GM12878 (cell line): ENCODE data around the gene DDX56. TPM values are rescaled to one million over a fixed set of nuclear protein-coding genes. Genes with fewer than 3 reads are reported as not detected.

Experiments
- ATAC-seq: fragments of 200-7000 bp; cut with Tn5 transposase; 3 replicates; pipeline ENCODE4 v1.9.1; 2020; ENCODE audit warnings: mild to moderate bottlenecking, moderate library complexity
- BruUV-seq: library from RNA; stranded (reverse); fragments of 400-500 nt; replicated peaks from 2 replicates; lab custom pipeline; 2021; lab: Mats Ljungman, UMichigan
- CTCF ChIA-PET: fragments of 300-600 bp; sonication (Branson Sonifier 250); formaldehyde crosslinking; extraction: SDS; loops from one replicate; lab custom pipeline; 2021; ENCODE audit warnings: inconsistent platforms; lab: Yijun Ruan, JAX
- POLR2A ChIA-PET: fragments of 350-600 bp; formaldehyde crosslinking; extraction: SDS; loops from one replicate; lab custom pipeline; 2021; ENCODE audit warnings: inconsistent platforms; lab: Charles Lee
- RAD21 ChIA-PET: fragments of 300-600 bp; sonication (Branson Sonifier 250); formaldehyde crosslinking; loops from one replicate; lab custom pipeline; 2023; ENCODE audit warnings: antibody characterized with exemption; ENCODE audit not compliant: unreplicated experiment; lab: Charles Lee
- SMC1A ChIA-PET: fragments of 300-600 bp; sonication (Branson Sonifier 250); formaldehyde crosslinking; loops from one replicate; lab custom pipeline; 2023; ENCODE audit not compliant: unreplicated experiment, uncharacterized antibody; lab: Charles Lee
- DNase-seq: peaks from one replicate; pipeline ENCODE4 v3.0.0-alpha.2; 2011; ENCODE audit warnings: low read depth, low spot score
- FAIRE-seq: peaks from 3 replicates; lab custom pipeline; 2011; peaks lifted over from hg19 to GRCh38; lab: Jason Lieb, UNC
- H2AFZ ChIP-seq: 2 replicates; pipeline ENCODE4 v1.6.0; 2011; ENCODE audit warnings: low read depth, low read length, control low read depth; ENCODE audit not compliant: control insufficient read depth
- H3K27ac ChIP-seq: 2 replicates; pipeline ENCODE4 v1.5.1; 2011; ENCODE audit warnings: control low read depth; ENCODE audit not compliant: control insufficient read depth, insufficient read depth
- H3K27me3 ChIP-seq, 2 experiments: replicated peaks in 1 of 2; 2 replicates each; pipeline versions ENCODE4 v1.6.0 to v1.6.1; 2011; ENCODE audit warnings: low read length in 1 of 2; ENCODE audit not compliant: control insufficient read depth in 2 of 2, insufficient read depth in 2 of 2
- H3K36me3 ChIP-seq, 2 experiments: 2 replicates each; pipeline ENCODE4 v1.5.1; 2011; ENCODE audit warnings: low read length in 1 of 2; ENCODE audit not compliant: control insufficient read depth in 2 of 2, insufficient read depth in 2 of 2
- H3K4me1 ChIP-seq: 2 replicates; pipeline ENCODE4 v1.6.1; 2011; ENCODE audit warnings: mild to moderate bottlenecking, low read length, moderate library complexity, mixed read lengths; ENCODE audit not compliant: control insufficient read depth, insufficient read depth
- H3K4me2 ChIP-seq: 2 replicates; pipeline ENCODE4 v1.6.0; 2011; ENCODE audit warnings: control low read depth; ENCODE audit not compliant: control insufficient read depth, insufficient read depth
- H3K4me3 ChIP-seq: fragments of 200-600 bp; sonication (generic); 2 replicates; pipeline ENCODE4 v1.5.1; 2016
- H3K79me2 ChIP-seq: 2 replicates; pipeline ENCODE4 v1.6.0; 2011; ENCODE audit warnings: low read length; ENCODE audit not compliant: control insufficient read depth, insufficient read depth
- H3K9ac ChIP-seq: 2 replicates; pipeline ENCODE4 v1.8.0; 2011; ENCODE audit warnings: low read length, control low read depth, mixed read lengths; ENCODE audit not compliant: control insufficient read depth, insufficient read depth
- H3K9me3 ChIP-seq: replicated peaks from 3 replicates; pipeline ENCODE4 v1.5.1; 2011; ENCODE audit warnings: mild to moderate bottlenecking, low read length; ENCODE audit not compliant: control insufficient read depth, insufficient read depth
- H4K20me1 ChIP-seq: 2 replicates; pipeline ENCODE4 v1.6.0; 2011; ENCODE audit not compliant: control insufficient read depth, insufficient read depth
- CHD2 ChIP-seq: IDR thresholded peaks from 2 replicates; pipeline ENCODE4 v1.6.1; 2011; ENCODE audit warnings: low read depth, low read length, improper control_type of control experiment, borderline replicate concordance
- CHD4 ChIP-seq: fragments of 200-600 bp; sonication (generic); IDR thresholded peaks from 2 replicates; pipeline ENCODE4 v1.6.1; 2016; ENCODE audit warnings: mild to moderate bottlenecking
- ETV6 ChIP-seq, 2 experiments: fragments of 450-650 bp in 1 of 2; IDR thresholded peaks in 1 of 2; conservative IDR thresholded peaks in 1 of 2; 2 replicates each; pipeline ENCODE4 v1.6.1; 2014; ENCODE audit warnings: antibody characterized with exemption in 1 of 2, borderline replicate concordance in 1 of 2, low read depth in 1 of 2, mild to moderate bottlenecking in 1 of 2, moderate library complexity in 1 of 2
- FOS ChIP-seq: IDR thresholded peaks from 3 replicates; pipeline ENCODE4 v1.6.1; 2011; ENCODE audit warnings: borderline replicate concordance; ENCODE audit not compliant: insufficient read length; ENCODE audit errors: extremely low read depth
- HDAC6 ChIP-seq: fragments of 200-600 bp; sonication (generic); IDR thresholded peaks from one replicate; pipeline ENCODE4 v1.8.0; 2017; ENCODE audit warnings: antibody characterized with exemption; ENCODE audit not compliant: unreplicated experiment
- JUNB ChIP-seq: IDR thresholded peaks from 2 replicates; pipeline ENCODE4 v1.6.1; 2016; ENCODE audit warnings: antibody characterized with exemption, mild to moderate bottlenecking
- KLF5 ChIP-seq: fragments of 450-650 bp; IDR thresholded peaks from 2 replicates; pipeline ENCODE4 v1.6.1; 2014; ENCODE audit warnings: mild to moderate bottlenecking; ENCODE audit not compliant: partially characterized antibody
- NRF1 ChIP-seq: conservative IDR thresholded peaks from 2 replicates; pipeline ENCODE4 v1.6.1; 2011; ENCODE audit warnings: mild to moderate bottlenecking, low read depth, low read length, improper control_type of control experiment
- POLR2AphosphoS2 ChIP-seq: IDR thresholded peaks from 2 replicates; pipeline ENCODE4 v1.6.1; 2011; ENCODE audit warnings: low read depth, mild to moderate bottlenecking, low read length, improper control_type of control experiment, moderate library complexity
- RAD21 ChIP-seq: IDR thresholded peaks from 2 replicates; pipeline ENCODE4 v1.6.1; 2011; ENCODE audit warnings: mild to moderate bottlenecking, low read depth, low read length, moderate library complexity; ENCODE audit not compliant: insufficient read depth
- REST ChIP-seq: IDR thresholded peaks from 2 replicates; pipeline ENCODE4 v1.6.1; 2012; ENCODE audit warnings: mild to moderate bottlenecking, low read depth, low read length
- TAF1 ChIP-seq: IDR thresholded peaks from 2 replicates; pipeline ENCODE4 v1.6.1; 2011; ENCODE audit warnings: mild to moderate bottlenecking, low read depth, low read length, borderline replicate concordance
- ZSCAN29 ChIP-seq: fragments of 450-650 bp; IDR thresholded peaks from 2 replicates; pipeline ENCODE4 v1.6.1; 2017; ENCODE audit warnings: mild to moderate bottlenecking, moderate library complexity
- WGBS: methylation state at CpG from one replicate; pipeline ENCODE4 v1.1.6; 2016; ENCODE audit warnings: low lambda C conversion rate; ENCODE audit not compliant: insufficient replicate concordance, insufficient coverage; ENCODE audit errors: missing lambda C conversion rate; 5-methylcytosine and 5-hydroxymethylcytosine counted together
- in situ Hi-C: fragments of 300-500 bp; cut with MboI; formaldehyde crosslinking; loops from 9 replicates; pipeline ENCODE4 v1.14.3; 2018; ENCODE audit warnings: mixed read lengths
- intact Hi-C: fragments of 100-400 bp; cut with micrococcal nuclease; formaldehyde crosslinking; loops from one replicate; pipeline ENCODE4 v1.14.2; 2022; ENCODE audit not compliant: unreplicated experiment
- polyA plus RNA-seq, 11 experiments: library from polyadenylated mRNA; depleted of rRNA in 4 of 11; unstranded in 6 of 11; stranded (reverse) in 5 of 11; fragments of >200 nt; fragmentation: Nextera tagmentation in 4 of 11; fragmentation: Illumina TruSeq in 1 of 11; extraction: Ambion mirVana in 4 of 11; extraction: Trizol in 1 of 11; gene quantifications; 1 replicate in 1 of 11; 2 replicates in 10 of 11; pipeline versions ENCODE4 v1.2.1 to v1.2.3, GENCODE V29; 2011 to 2016; ENCODE audit warnings: inconsistent platforms in 2 of 11, missing spikeins in 2 of 11, low read depth in 1 of 11
- total RNA-seq, 4 experiments: library from RNA; depleted of rRNA in 3 of 4; stranded (reverse); fragments of >200 nt in 3 of 4; fragmentation: Illumina TruSeq in 1 of 4; extraction: Trizol in 1 of 4; gene quantifications; 2 replicates each; pipeline versions ENCODE4 v1.2.1 to v1.2.3, GENCODE V29; 2013 to 2021
- TF ChIP-seq, protein P1 (sequence below): fragments of 450-650 bp; formaldehyde crosslinking; IDR thresholded peaks from 2 replicates; pipeline ENCODE4 v1.5.0; 2022; ENCODE audit warnings: mild to moderate bottlenecking, missing genetic modification characterization

DDX56 gene
- total and polyA plus RNA-seq, 10 of the 15 experiments (the other 5 are each of a cell fraction or from before 2014, with no cell fraction given), result 19.8 to 136 (median 81.3) TPM

- TF ChIP-seq NRF1, result no peak
These were observed 48.8 kb upstream of the DDX56 start (continued) for GRCh38 chr7:44622342-44623151.

GRCh38 chr7:44621750-44622103, 48.0 kb upstream of the DDX56 start:
- Histone ChIP-seq H3K4me3 (no peak overlapping the region), H4K20me1 (no peaks in the 10 kb centered on the region; the same call in 1 of the 2 replicates), H3K4me1 (peaks cover 56% of the 10 kb centered on the region), H3K27me3 (no peaks in the 10 kb centered on the region), H3K79me2 (peaks cover 83% of the 10 kb centered on the region), H3K36me3 (peaks cover 16 to 26% of the 10 kb centered on the region in 2 experiments; a peak in 3 of 4 replicates), H2AFZ (no peak overlapping the region), H3K4me2 (no peak overlapping the region; the same call in 1 of the 2 replicates), H3K9ac (no peak overlapping the region), H3K9me3 (no peaks in the 10 kb centered on the region), H3K27ac (peak overlapping the region; percentile 27; the same call in 1 of the 2 replicates)
- intact Hi-C loops, result no loop called here
- in situ Hi-C loops, result no loop called here
- ATAC-seq (no peak), DNase-seq (no peak), FAIRE-seq (no peak)
- POLR2A ChIA-PET, result interaction anchor here (1.0 to 3.7 kb wide), 5 partner anchors 10 to 128 kb away, joined by 3 to 35 read pairs (median 11); partner anchors contain the start of gene OGDH
- no TSS peak for BruUV-seq
- WGBS, result 99% methylated on average over 5 of the region's 5 CpGs
- RAD21 ChIA-PET, result interaction anchor here (10.1 kb wide), 1 partner anchor 13 kb away, joined by 130 read pairs; no protein-coding TSS in a partner anchor
- CTCF ChIA-PET, result interaction anchor here (1.1 to 1.7 kb wide), 4 partner anchors 14 to 58 kb away, joined by 3 to 5 read pairs (median 4); no protein-coding TSS in a partner anchor
- SMC1A ChIA-PET, result interaction anchor here (1.4 to 6.2 kb wide), 2 partner anchors 9 to 15 kb away, joined by 5 to 106 read pairs; no protein-coding TSS in a partner anchor
- no peak for TF ChIP-seq KLF5
- TF ChIP-seq CHD2, result no peak
- TF ChIP-seq, protein P1, sequence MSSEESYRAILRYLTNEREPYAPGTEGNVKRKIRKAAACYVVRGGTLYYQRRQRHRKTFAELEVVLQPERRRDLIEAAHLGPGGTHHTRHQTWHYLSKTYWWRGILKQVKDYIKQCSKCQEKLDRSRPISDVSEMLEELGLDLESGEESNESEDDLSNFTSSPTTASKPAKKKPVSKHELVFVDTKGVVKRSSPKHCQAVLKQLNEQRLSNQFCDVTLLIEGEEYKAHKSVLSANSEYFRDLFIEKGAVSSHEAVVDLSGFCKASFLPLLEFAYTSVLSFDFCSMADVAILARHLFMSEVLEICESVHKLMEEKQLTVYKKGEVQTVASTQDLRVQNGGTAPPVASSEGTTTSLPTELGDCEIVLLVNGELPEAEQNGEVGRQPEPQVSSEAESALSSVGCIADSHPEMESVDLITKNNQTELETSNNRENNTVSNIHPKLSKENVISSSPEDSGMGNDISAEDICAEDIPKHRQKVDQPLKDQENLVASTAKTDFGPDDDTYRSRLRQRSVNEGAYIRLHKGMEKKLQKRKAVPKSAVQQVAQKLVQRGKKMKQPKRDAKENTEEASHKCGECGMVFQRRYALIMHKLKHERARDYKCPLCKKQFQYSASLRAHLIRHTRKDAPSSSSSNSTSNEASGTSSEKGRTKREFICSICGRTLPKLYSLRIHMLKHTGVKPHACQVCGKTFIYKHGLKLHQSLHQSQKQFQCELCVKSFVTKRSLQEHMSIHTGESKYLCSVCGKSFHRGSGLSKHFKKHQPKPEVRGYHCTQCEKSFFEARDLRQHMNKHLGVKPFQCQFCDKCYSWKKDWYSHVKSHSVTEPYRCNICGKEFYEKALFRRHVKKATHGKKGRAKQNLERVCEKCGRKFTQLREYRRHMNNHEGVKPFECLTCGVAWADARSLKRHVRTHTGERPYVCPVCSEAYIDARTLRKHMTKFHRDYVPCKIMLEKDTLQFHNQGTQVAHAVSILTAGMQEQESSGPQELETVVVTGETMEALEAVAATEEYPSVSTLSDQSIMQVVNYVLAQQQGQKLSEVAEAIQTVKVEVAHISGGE (CRISPR knock-in tag), result no peak
- no peak for TF ChIP-seq CHD4
- TF ChIP-seq POLR2AphosphoS2, result no peak
- no peak for TF ChIP-seq ETV6 (conservative IDR thresholded peaks at IDR 0.05 in 1 of 2, IDR thresholded peaks at IDR 0.05 in 1 of 2; ENCODE audit: borderline replicate concordance in 1 of 2, low read depth in 1 of 2)
- TF ChIP-seq TAF1, result no peak
- no peak for TF ChIP-seq FOS
- TF ChIP-seq HDAC6, result no peak
- TF ChIP-seq ZSCAN29, result no peak
- TF ChIP-seq JUNB, result no peak
- no peak for TF ChIP-seq RAD21
- TF ChIP-seq REST, result no peak
